Measurements from ENCODE around the gene INHBB.

- TF ChIP-seq CTCF (IDR thresholded peaks at IDR 0.05) (no peak), POLR2A (IDR thresholded peaks at IDR 0.05) (no peak), POLR2AphosphoS5 (IDR thresholded peaks at IDR 0.05) (no peak), EP300 (IDR thresholded peaks at IDR 0.05) (no peak)
Measured at GRCh38 chr2:120346667-120347358, 877 bp downstream of the INHBB start.
